GM13976 (cell line): ENCODE data around the gene NEK6.

Experiments
- DNase-seq: peaks from one replicate; pipeline ENCODE4 v3.0.0; 2012; ENCODE audit warnings: low spot score
- CTCF ChIP-seq: IDR thresholded peaks from 2 replicates; pipeline ENCODE4 v1.5.1; 2012; ENCODE audit warnings: borderline replicate concordance, mild to moderate bottlenecking; ENCODE audit not compliant: insufficient read depth; ENCODE audit errors: extremely low read depth, missing control alignments, control extremely low read depth
- in situ Hi-C: fragments of 300-500 bp; cut with MboI; formaldehyde crosslinking; loops from one replicate; pipeline ENCODE4 v1.12.0; 2022; ENCODE audit warnings: low sequenced_read_pairs, mixed read lengths, inconsistent platforms; ENCODE audit not compliant: unreplicated experiment

NEK6 gene

DNA sequence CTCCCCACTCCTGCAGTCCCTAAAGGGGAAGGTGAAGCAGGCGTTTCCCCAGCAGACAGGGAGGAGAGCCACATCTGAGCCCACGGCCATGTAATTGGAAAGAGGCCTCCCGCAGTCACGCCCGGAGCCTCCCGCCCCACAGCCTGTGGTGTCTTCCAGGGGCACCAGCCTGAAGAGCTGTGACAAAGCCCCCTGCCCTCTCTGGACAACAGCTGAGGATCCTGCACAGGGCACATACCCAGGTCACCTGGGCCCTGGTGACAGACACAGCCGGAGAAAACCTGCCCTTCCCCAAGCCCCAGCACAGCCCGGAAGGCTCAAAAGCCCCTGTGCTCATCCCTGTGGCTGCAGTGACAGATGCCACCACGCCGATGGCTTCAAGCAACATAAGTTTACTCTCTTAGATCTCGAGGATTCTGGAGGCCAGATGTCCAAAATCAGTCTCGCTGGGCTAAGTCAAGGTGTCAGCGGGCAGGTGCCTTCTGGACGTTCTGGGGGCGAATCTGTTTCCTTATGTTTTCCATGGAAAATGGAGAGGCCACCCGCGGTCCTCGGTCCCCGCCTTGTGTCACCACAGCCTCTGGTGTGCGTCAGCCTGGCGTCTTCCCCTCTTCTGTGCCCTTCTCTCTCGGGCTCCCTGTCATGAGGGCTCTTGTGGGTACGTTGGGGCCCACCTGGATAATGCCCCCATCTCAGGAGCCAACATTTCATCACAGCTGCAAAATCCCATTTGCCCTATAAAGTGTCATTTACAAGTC is 86.0 kb downstream of the NEK6 start:
- no peak for TF ChIP-seq CTCF
- DNase-seq, result no peak
- in situ Hi-C loops, result no loop called here

- in situ Hi-C loops, result no loop called here
- DNase-seq, result no peak
- TF ChIP-seq CTCF, result no peak
Measured at GRCh38 chr9:124344291-124345050, 86.7 kb downstream of the NEK6 start.

- DNase-seq, result peak; percentile 27
- in situ Hi-C loops, result no loop called here
- no peak for TF ChIP-seq CTCF
Measured at GRCh38 chr9:124345063-124345462, 87.3 kb downstream of the NEK6 start.

DNA sequence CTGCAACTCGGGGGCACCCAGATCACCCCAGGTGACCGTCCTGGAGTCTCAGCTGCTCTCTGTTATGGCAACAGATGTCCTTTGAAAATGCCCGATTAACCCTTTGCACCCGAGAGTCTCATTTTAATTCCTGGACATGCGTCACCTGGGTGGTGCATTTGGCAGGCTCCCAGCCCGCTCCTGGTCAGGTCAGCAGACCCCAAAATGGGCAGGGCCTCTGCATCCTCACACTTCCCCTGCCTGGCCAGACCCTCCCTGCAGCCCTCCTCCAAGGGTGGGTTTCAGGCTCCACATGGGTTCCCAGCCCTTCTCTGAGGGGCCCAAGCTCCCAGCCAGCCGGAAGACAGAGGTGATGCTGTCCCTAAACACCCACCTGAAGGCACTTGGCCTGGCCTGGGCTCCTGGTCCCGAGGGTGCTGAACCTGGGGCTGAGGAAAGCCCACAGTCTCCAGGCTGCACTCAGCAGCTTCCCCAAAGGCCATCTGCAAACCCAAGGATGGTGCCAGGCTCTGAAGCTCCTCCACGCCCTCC is 88.1 kb downstream of the NEK6 start:
- in situ Hi-C loops, result no loop called here

DNA sequence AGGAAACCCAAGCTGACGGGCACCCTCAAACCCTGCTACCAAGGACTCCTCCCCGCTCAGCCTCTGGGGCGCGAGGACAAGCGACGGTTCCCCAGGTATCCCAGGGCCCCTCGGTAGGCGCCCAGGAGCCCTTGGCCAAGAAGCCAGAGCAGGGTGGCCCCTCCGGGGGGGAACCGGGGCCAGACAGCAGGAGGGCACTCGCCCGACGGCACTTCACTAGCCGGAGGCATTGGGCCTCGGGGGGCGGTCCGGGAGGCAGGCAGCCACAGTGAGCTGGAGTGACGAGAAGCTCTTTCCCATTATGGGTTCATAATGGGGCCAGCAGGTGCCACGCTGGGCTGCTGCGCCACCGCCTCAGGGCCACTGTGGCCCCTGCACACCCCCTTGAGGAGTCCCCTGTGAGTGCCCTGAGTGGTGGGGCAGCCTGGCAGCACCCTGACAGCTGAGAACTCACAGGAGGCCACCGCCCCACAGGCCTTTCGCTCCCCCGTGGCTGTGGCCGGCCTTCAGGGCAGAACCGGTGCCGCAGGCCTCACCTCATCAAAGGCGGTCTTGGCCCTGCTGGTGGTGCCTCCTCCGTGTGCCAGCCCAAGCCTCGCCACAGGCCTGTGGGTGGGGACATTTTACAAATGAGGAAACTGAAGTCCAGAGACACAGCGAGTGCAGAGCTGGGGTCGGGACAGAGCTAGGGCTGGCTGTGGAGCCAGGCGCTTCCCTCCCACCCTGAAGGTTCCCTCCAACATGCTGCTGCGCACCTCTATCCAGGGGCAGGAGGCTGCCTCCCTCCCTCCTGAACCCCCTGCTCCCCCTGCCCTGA is 88.8 kb downstream of the NEK6 start:
- no peak for TF ChIP-seq CTCF
- DNase-seq, result peak; percentile 36
- in situ Hi-C loops, result no loop called here

More for the DNA sequence above, 88.1 kb downstream of the NEK6 start:
- no peak for TF ChIP-seq CTCF
- peak; percentile 37 for DNase-seq
